A673 (cell line): ENCODE data around the gene MS4A3. TPM values are rescaled to one million over a fixed set of nuclear protein-coding genes. Genes with fewer than 3 reads are reported as not detected.

Experiments used
- BruUV-seq: library from RNA; stranded (reverse); fragments of 400-500 nt; replicated peaks from 2 replicates; lab custom pipeline; 2021; lab: Mats Ljungman, UMichigan
- CTCF ChIA-PET: fragments of 300-600 bp; sonication (Branson Sonifier 250); formaldehyde crosslinking; loops from one replicate; lab custom pipeline; 2022; ENCODE audit warnings: antibody characterized with exemption; lab: Charles Lee
- POLR2A ChIA-PET: fragments of 300-600 bp; sonication (Branson Sonifier 250); formaldehyde crosslinking; loops from one replicate; lab custom pipeline; 2022; ENCODE audit warnings: antibody characterized with exemption; ENCODE audit not compliant: low non-redundant PET; lab: Charles Lee
- DNase-seq: peaks from one replicate; pipeline ENCODE4 v3.0.0-alpha.2; 2015; ENCODE audit warnings: low spot score
- H3K27ac ChIP-seq: fragments of 200-600 bp; sonication (generic); 2 replicates; pipeline ENCODE4 v1.5.1; 2016; ENCODE audit warnings: mixed run types, low read depth, mild to moderate bottlenecking, mixed read lengths, antibody characterized with exemption, low read length; ENCODE audit not compliant: poor library complexity, severe bottlenecking
- H3K27me3 ChIP-seq: fragments of 200-600 bp; sonication (generic); replicated peaks from 2 replicates; pipeline ENCODE4 v1.6.1; 2017; ENCODE audit warnings: mixed run types, low read depth, mild to moderate bottlenecking, mixed read lengths, antibody characterized with exemption, low read length; ENCODE audit not compliant: insufficient read depth, poor library complexity
- H3K36me3 ChIP-seq: fragments of 200-600 bp; sonication (generic); 2 replicates; pipeline ENCODE4 v1.6.1; 2016; ENCODE audit warnings: mixed run types, mild to moderate bottlenecking, mixed read lengths, antibody characterized with exemption, low read length; ENCODE audit not compliant: insufficient read depth, poor library complexity, severe bottlenecking
- H3K4me1 ChIP-seq: fragments of 200-600 bp; sonication (generic); 2 replicates; pipeline ENCODE4 v1.6.1; 2017; ENCODE audit warnings: mixed run types, mild to moderate bottlenecking, mixed read lengths, antibody characterized with exemption, low read length; ENCODE audit not compliant: insufficient read depth, poor library complexity, severe bottlenecking
- H3K4me3 ChIP-seq: fragments of 200-600 bp; sonication (generic); 2 replicates; pipeline ENCODE4 v1.5.1; 2016; ENCODE audit warnings: low read depth, mixed run types, mild to moderate bottlenecking, mixed read lengths, low read length; ENCODE audit not compliant: poor library complexity, severe bottlenecking
- H3K9me3 ChIP-seq: fragments of 200-600 bp; sonication (generic); 2 replicates; pipeline ENCODE4 v1.6.1; 2016; ENCODE audit warnings: mixed run types, low read depth, mild to moderate bottlenecking, mixed read lengths, antibody characterized with exemption, low read length; ENCODE audit not compliant: poor library complexity, severe bottlenecking
- CTCF ChIP-seq: fragments of 300-800, 200-600 bp; sonication (generic); conservative IDR thresholded peaks from 2 replicates; pipeline ENCODE4 v1.5.1; 2017; ENCODE audit warnings: low read depth, mild to moderate bottlenecking, antibody characterized with exemption, low read length, moderate library complexity, mixed read lengths
- EZH2 ChIP-seq: fragments of 200-600 bp; sonication (generic); IDR thresholded peaks from 2 replicates; pipeline ENCODE4 v1.6.1; 2017; ENCODE audit warnings: borderline replicate concordance, low read depth, mild to moderate bottlenecking, mixed read lengths, antibody characterized with exemption, low read length; ENCODE audit not compliant: poor library complexity, severe bottlenecking
- intact Hi-C: fragments of 100-400 bp; cut with micrococcal nuclease; formaldehyde crosslinking; loops from one replicate; pipeline ENCODE4 v1.10.0; 2022; ENCODE audit not compliant: unreplicated experiment
- total RNA-seq: library from RNA; stranded (reverse); gene quantifications from 2 replicates; pipeline ENCODE4 v1.2.3, GENCODE V29; 2021

Gene MS4A3
- total RNA-seq, 1 experiment from 2014 or later = not detected

GRCh38 chr11:60077981-60078380, 21.5 kb downstream of the MS4A3 start:
- H3K36me3 ChIP-seq = no peaks in the 10 kb centered on the region
- TF ChIP-seq EZH2 (no peak), CTCF (no peak)
- no peak for DNase-seq
- no TSS peak for BruUV-seq
- H3K4me1 ChIP-seq = no peaks in the 10 kb centered on the region
- intact Hi-C loops = no loop called here
- peaks cover 54% of the 10 kb centered on the region for H3K27me3 ChIP-seq
- POLR2A ChIA-PET = no interaction called here
- CTCF ChIA-PET = no interaction called here
- H3K9me3 ChIP-seq = no peaks in the 10 kb centered on the region
- H3K4me3 ChIP-seq = no peak overlapping the region
- H3K27ac ChIP-seq = no peak overlapping the region

- H3K36me3 ChIP-seq = no peaks in the 10 kb centered on the region
- intact Hi-C loops = no loop called here
- DNase-seq = no peak
- H3K27me3 ChIP-seq = peaks cover 54% of the 10 kb centered on the region
- BruUV-seq = no TSS peak
- no peak for TF ChIP-seq CTCF
- TF ChIP-seq EZH2 = no peak
- ChIA-PET CTCF (no interaction called here), POLR2A (no interaction called here)
- H3K4me3 ChIP-seq = no peak overlapping the region
- H3K9me3 ChIP-seq = no peaks in the 10 kb centered on the region
- no peaks in the 10 kb centered on the region for H3K4me1 ChIP-seq
- no peak overlapping the region for H3K27ac ChIP-seq
Measured at GRCh38 chr11:60078745-60079144, 22.3 kb downstream of the MS4A3 start.

- H3K27me3 ChIP-seq = peaks cover 60% of the 10 kb centered on the region
- no peak overlapping the region for H3K27ac ChIP-seq
- ChIA-PET POLR2A (no interaction called here), CTCF (no interaction called here)
- no peaks in the 10 kb centered on the region for H3K4me1 ChIP-seq
- no peaks in the 10 kb centered on the region for H3K9me3 ChIP-seq
- no peak for TF ChIP-seq CTCF
- no peak for TF ChIP-seq EZH2
- H3K36me3 ChIP-seq = no peaks in the 10 kb centered on the region
- no peak overlapping the region for H3K4me3 ChIP-seq
- BruUV-seq = no TSS peak
- intact Hi-C loops = no loop called here
- DNase-seq = no peak
Measured at GRCh38 chr11:60080535-60080934, 24.1 kb downstream of the MS4A3 start.
